AG04450 (cell line): ENCODE measurements around the gene ATP8B3. TPM values are rescaled to one million over a fixed set of nuclear protein-coding genes. Genes with fewer than 3 reads are reported as not detected.

ENCODE experiments used
- CTCF ChIA-PET: fragments of 300-600, 350-600 bp; formaldehyde crosslinking; extraction: SDS; loops from one replicate; lab custom pipeline; 2022; ENCODE audit warnings: antibody characterized with exemption, inconsistent platforms; lab: Charles Lee
- POLR2A ChIA-PET: fragments of 350-600 bp; formaldehyde crosslinking; extraction: SDS; loops from one replicate; lab custom pipeline; 2021; ENCODE audit warnings: antibody characterized with exemption, inconsistent platforms; lab: Yijun Ruan, JAX
- DNase-seq: peaks from one replicate; pipeline ENCODE4 v3.0.0-alpha.2; 2011; ENCODE audit warnings: low read depth, low spot score
- H3K27ac ChIP-seq: one replicate; pipeline ENCODE4 v1.5.1; 2012; ENCODE audit warnings: low read depth, low read length, control low read depth
- H3K27me3 ChIP-seq: one replicate; pipeline ENCODE4 v1.6.0; 2012; ENCODE audit warnings: low read length; ENCODE audit not compliant: control insufficient read depth, insufficient read depth
- H3K4me3 ChIP-seq: 2 replicates; pipeline ENCODE4 v1.5.1; 2011; ENCODE audit warnings: mild to moderate bottlenecking, low read depth, low read length, control low read depth
- H3K9me3 ChIP-seq: 2 replicates; pipeline ENCODE4 v1.5.1; 2012; ENCODE audit warnings: low read length; ENCODE audit not compliant: control insufficient read depth, insufficient read depth
- CTCF ChIP-seq: IDR thresholded peaks from 2 replicates; pipeline ENCODE4 v1.5.1; 2011; ENCODE audit warnings: low read depth, low read length, control low read depth, inconsistent platforms
- polyA plus RNA-seq: library from polyadenylated mRNA; depleted of rRNA; stranded (reverse); fragments of >200 nt; gene quantifications from 2 replicates; pipeline ENCODE4 v1.2.3, GENCODE V29; 2011

Gene ATP8B3
- polyA plus RNA-seq, 1 experiment: 2.7 TPM

- H3K27me3 ChIP-seq: no peaks in the 10 kb centered on the region
- H3K4me3 ChIP-seq: no peak overlapping the region
- H3K9me3 ChIP-seq: no peaks in the 10 kb centered on the region; the same call in 1 of the 2 replicates
- ChIA-PET CTCF (no interaction called here), POLR2A (no interaction called here)
- H3K27ac ChIP-seq: no peak overlapping the region
- no peak for TF ChIP-seq CTCF
- no peak for DNase-seq
Measured at GRCh38 chr19:1851654-1852580, 39.8 kb upstream of the ATP8B3 start.

GRCh38 chr19:1850809-1851653, 39.0 kb upstream of the ATP8B3 start:
- no peak for DNase-seq
- TF ChIP-seq CTCF: 0 out of 2 replicates have a peak, but pooled peaks have one; percentile 16
- POLR2A ChIA-PET: no interaction called here
- Histone ChIP-seq H3K27me3 (no peaks in the 10 kb centered on the region), H3K27ac (no peak overlapping the region), H3K9me3 (no peaks in the 10 kb centered on the region; the same call in 1 of the 2 replicates), H3K4me3 (no peak overlapping the region)
- CTCF ChIA-PET: no interaction called here

- TF ChIP-seq CTCF: no peak
- ChIA-PET CTCF (interaction anchor here (0.6 to 2.1 kb wide), 4 partner anchors 11 to 80 kb away, joined by 3 to 13 read pairs (median 4); no protein-coding TSS in a partner anchor), POLR2A (no interaction called here)
- Histone ChIP-seq H3K9me3 (no peaks in the 10 kb centered on the region; the same call in 1 of the 2 replicates), H3K27me3 (no peaks in the 10 kb centered on the region), H3K27ac (no peak overlapping the region), H3K4me3 (no peak overlapping the region)
- no peak for DNase-seq
Measured at GRCh38 chr19:1849886-1850398, 37.9 kb upstream of the ATP8B3 start.

- Histone ChIP-seq H3K4me3 (no peak overlapping the region), H3K27ac (no peak overlapping the region), H3K9me3 (no peaks in the 10 kb centered on the region; the same call in 1 of the 2 replicates), H3K27me3 (no peaks in the 10 kb centered on the region)
- DNase-seq: no peak
- ChIA-PET CTCF (interaction anchor here (0.6 to 2.1 kb wide), 7 partner anchors 8 to 743 kb away, joined by 3 to 13 read pairs (median 3); no protein-coding TSS in a partner anchor), POLR2A (no interaction called here)
- no peak for TF ChIP-seq CTCF
Measured at GRCh38 chr19:1849132-1849474, 37.0 kb upstream of the ATP8B3 start.
